AG10803 (cell line): ENCODE measurements around the gene C1QC.

Source experiments
- DNase-seq: peaks from one replicate; pipeline ENCODE4 v3.0.0; 2010; ENCODE audit warnings: low read depth
- H3K4me3 ChIP-seq: 2 replicates; pipeline ENCODE4 v1.5.1; 2011; ENCODE audit warnings: mild to moderate bottlenecking, low read length, control low read depth
- TF ChIP-seq, protein P1 (sequence below): conservative IDR thresholded peaks from 2 replicates; pipeline ENCODE4 v1.5.1; 2011; ENCODE audit warnings: mild to moderate bottlenecking, low read length, control low read depth, inconsistent platforms

Gene C1QC

GRCh38 chr1:22600817-22601605 is 42.4 kb upstream of the C1QC start:
- no peak for DNase-seq
- TF ChIP-seq, protein P1, sequence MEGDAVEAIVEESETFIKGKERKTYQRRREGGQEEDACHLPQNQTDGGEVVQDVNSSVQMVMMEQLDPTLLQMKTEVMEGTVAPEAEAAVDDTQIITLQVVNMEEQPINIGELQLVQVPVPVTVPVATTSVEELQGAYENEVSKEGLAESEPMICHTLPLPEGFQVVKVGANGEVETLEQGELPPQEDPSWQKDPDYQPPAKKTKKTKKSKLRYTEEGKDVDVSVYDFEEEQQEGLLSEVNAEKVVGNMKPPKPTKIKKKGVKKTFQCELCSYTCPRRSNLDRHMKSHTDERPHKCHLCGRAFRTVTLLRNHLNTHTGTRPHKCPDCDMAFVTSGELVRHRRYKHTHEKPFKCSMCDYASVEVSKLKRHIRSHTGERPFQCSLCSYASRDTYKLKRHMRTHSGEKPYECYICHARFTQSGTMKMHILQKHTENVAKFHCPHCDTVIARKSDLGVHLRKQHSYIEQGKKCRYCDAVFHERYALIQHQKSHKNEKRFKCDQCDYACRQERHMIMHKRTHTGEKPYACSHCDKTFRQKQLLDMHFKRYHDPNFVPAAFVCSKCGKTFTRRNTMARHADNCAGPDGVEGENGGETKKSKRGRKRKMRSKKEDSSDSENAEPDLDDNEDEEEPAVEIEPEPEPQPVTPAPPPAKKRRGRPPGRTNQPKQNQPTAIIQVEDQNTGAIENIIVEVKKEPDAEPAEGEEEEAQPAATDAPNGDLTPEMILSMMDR, result no peak

DNA sequence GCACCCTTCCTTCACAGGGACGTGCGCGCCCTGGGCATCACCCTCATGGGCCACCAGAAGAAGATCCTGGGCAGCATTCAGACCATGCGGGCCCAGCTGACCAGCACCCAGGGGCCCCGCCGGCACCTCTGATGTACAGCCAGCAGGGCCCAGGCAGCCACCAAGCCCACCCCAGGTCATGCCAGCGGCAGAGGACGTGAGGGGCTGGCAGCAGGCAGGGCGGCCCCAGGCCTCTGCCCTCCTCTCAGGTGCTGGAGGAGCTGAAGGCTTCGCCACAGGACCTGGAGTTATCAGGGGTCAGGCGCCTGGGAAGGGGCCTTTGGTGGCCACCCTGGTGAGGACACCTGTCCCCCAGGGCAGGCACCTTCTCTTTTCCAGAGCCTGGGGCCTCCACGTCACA is 41.8 kb upstream of the C1QC start:
- no peak for DNase-seq
- H3K4me3 ChIP-seq, result no peak overlapping the region
- TF ChIP-seq, protein P1, result no peak

More at GRCh38 chr1:22600817-22601605, 42.4 kb upstream of the C1QC start:
- no peak overlapping the region for H3K4me3 ChIP-seq

DNA sequence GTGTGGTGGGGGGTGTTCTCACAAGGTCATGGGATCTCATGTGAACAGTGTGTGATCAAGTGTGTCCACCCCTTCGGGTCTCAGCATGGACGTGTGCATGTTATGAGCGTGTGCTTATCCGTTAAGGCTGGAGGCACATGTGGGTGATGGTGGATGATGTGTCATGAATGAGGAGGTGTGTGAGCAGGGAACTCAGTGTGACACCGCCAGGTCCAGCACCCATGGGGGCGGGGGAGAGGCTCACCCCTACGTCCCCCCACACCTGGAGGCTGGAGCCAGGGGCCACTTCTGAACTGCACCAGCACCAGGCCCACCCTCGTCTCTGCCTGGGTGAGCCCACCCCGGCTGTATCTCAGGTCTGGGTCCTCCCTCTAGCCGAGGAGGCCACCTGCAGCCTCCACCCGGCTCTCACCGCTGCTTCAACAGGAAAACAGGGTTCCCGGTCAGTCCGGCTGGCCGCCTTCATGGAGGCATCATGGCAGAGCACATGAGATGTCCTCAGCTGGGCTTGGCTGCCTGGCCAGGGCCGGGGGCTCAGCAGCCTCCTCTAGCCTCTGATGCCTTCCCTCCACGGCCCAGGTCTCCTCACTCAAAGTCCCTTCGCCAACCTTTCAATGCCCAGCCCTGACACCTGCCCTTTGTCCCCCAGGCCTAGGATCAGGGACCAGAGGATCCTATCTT is 41.2 kb upstream of the C1QC start:
- no peak overlapping the region for H3K4me3 ChIP-seq
- DNase-seq, result no peak
- TF ChIP-seq, protein P1, result no peak

DNA sequence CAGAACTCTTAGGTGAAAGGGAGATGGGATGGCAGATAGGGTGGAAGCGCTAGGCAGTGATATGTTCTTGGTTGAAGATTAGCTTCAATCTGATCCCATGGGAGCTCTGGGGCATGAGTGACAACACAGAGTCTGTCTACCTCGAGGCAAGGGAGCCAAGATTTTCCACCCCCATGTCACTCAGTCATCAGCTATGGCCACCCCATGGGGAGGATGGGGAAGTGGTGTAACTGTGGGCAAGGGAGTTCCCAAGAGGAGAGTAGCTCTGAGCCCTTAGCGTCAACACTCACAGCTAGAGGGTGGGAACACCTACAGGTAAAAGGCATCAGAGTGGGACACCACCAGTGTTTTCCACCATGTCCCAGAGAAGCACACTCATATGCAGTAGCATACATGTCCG is 37.3 kb upstream of the C1QC start:
- TF ChIP-seq, protein P1, result no peak
- DNase-seq, result no peak
- H3K4me3 ChIP-seq, result no peak overlapping the region

DNA sequence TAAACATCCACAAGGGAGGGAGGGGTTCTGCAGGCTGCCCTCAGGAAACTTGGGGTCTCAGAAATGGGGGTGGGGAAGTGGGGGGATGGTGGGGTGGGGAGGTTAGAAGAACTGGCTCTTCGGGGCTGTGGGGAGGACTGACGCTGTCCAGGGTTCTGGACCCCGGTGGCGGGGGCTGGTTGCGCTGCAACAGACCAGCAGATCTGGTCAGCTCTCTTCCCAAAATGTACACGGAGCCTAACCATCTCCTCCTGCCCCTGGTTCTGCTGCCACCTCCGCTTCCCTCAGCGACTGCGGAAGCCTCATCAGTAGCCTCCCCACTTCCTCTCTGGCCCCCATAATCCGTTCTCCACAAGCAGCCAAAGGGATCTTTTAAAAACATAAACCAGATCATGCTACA is 36.3 kb upstream of the C1QC start:
- no peak for DNase-seq
- TF ChIP-seq, protein P1, result no peak
- H3K4me3 ChIP-seq, result no peak overlapping the region

- no peak overlapping the region for H3K4me3 ChIP-seq
- TF ChIP-seq, protein P1, result no peak
- DNase-seq, result no peak
Observed at GRCh38 chr1:22608361-22608760, 35.1 kb upstream of the C1QC start.

DNA sequence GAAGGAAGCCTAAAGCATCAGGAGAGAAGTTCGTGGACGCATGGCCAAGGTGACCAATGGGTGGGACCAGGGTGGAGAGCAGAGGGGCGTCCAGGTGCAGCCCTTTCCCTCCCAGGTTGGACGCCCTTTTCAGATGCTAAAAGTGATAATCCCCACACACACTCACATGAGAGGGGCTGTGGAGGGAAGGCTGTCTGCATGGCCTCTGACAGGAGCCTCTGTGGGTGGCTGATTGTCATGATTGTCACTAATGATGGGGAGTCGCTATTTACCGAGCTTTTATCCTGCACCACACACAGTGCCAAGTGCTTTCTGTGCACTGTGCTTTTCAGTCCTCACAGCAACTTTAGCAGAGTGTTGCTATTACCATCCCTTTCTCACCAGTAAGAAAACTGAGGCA is 34.1 kb upstream of the C1QC start:
- DNase-seq, result no peak
- H3K4me3 ChIP-seq, result no peak overlapping the region
- TF ChIP-seq, protein P1, result no peak
